CD4-positive, alpha-beta memory T cell (primary cell): ENCODE data around the gene SLC1A2. TPM values are rescaled to one million over a fixed set of nuclear protein-coding genes. Genes with fewer than 3 reads are reported as not detected.

Source experiments
- CTCF ChIA-PET: fragments of 350-600 bp; sonication (Branson Sonifier 250); formaldehyde crosslinking; loops from one replicate; lab custom pipeline; 2021; ENCODE audit warnings: inconsistent platforms; ENCODE audit not compliant: partially characterized antibody; lab: Charles Lee
- POLR2A ChIA-PET: fragments of 350-600 bp; sonication (Branson Sonifier 250); formaldehyde crosslinking; loops from one replicate; lab custom pipeline; 2021; ENCODE audit not compliant: partially characterized antibody; lab: Charles Lee
- DNase-seq, 5 donors: peaks; one replicate each; pipeline versions ENCODE4 v3.0.0 to v3.0.0-alpha.2; 2020 to 2022; ENCODE audit warnings: mixed read lengths in 1 of 5
- H3K27ac ChIP-seq: one replicate; pipeline ENCODE4 v1.7.0; 2013; ENCODE audit warnings: low read depth, low read length
- H3K27me3 ChIP-seq: 2 replicates; pipeline ENCODE4 v1.7.0; 2013; ENCODE audit warnings: mild to moderate bottlenecking, low read length, moderate library complexity; ENCODE audit not compliant: insufficient read depth
- H3K36me3 ChIP-seq: 2 replicates; pipeline ENCODE4 v1.7.0; 2013; ENCODE audit warnings: mild to moderate bottlenecking, low read length, moderate library complexity; ENCODE audit not compliant: insufficient read depth
- H3K4me1 ChIP-seq: 2 replicates; pipeline ENCODE4 v1.7.0; 2013; ENCODE audit warnings: mild to moderate bottlenecking, low read length, moderate library complexity; ENCODE audit not compliant: insufficient read depth
- H3K4me3 ChIP-seq, 2 donors: one replicate each; pipeline ENCODE4 v1.7.0; 2013; ENCODE audit warnings: low read length in 2 of 2, mild to moderate bottlenecking in 1 of 2
- H3K9me3 ChIP-seq, 2 donors: one replicate each; pipeline ENCODE4 v1.7.0; 2013; ENCODE audit warnings: low read length in 2 of 2, control low read depth in 1 of 2; ENCODE audit not compliant: control insufficient read depth in 1 of 2
- H3K27ac Mint-ChIP-seq, 7 donors: one replicate each; pipeline ENCODE4 v1.8.0; 2020 to 2021; ENCODE audit warnings: mixed read lengths in 7 of 7, mild to moderate bottlenecking in 6 of 7, inconsistent platforms in 3 of 7, moderate library complexity in 3 of 7
- H3K27me3 Mint-ChIP-seq, 2 donors: one replicate each; pipeline ENCODE4 v1.8.0; 2020 to 2021; ENCODE audit warnings: mixed read lengths in 2 of 2
- H3K36me3 Mint-ChIP-seq, 2 donors: one replicate each; pipeline ENCODE4 v1.8.0; 2020 to 2021; ENCODE audit warnings: mixed read lengths in 2 of 2, inconsistent platforms in 1 of 2, mild to moderate bottlenecking in 1 of 2
- H3K4me1 Mint-ChIP-seq, 4 donors: one replicate each; pipeline ENCODE4 v1.8.0; 2020 to 2021; ENCODE audit warnings: mixed read lengths in 4 of 4, mild to moderate bottlenecking in 1 of 4
- H3K4me3 Mint-ChIP-seq, 8 donors: one replicate each; pipeline ENCODE4 v1.8.0; 2020 to 2021; ENCODE audit warnings: mixed read lengths in 8 of 8, mild to moderate bottlenecking in 7 of 8, moderate library complexity in 6 of 8, inconsistent platforms in 3 of 8
- H3K9me3 Mint-ChIP-seq, 8 donors: one replicate each; pipeline ENCODE4 v1.8.0; 2020 to 2021; ENCODE audit warnings: mixed read lengths in 8 of 8, mild to moderate bottlenecking in 5 of 8, inconsistent platforms in 3 of 8, moderate library complexity in 1 of 8
- intact Hi-C: fragments of 100-400 bp; cut with micrococcal nuclease; formaldehyde crosslinking; loops from one replicate; pipeline ENCODE4 v1.15.1; 2023
- polyA plus RNA-seq, 2 donors: library from polyadenylated mRNA; unstranded; fragments of 300-500 nt; fragmentation: Illumina TruSeq; gene quantifications; one replicate each; pipeline ENCODE4 v1.2.3, GENCODE V29; 2021
- total RNA-seq, 2 experiments: library from RNA; stranded (reverse); gene quantifications; one replicate each; pipeline ENCODE4 v1.2.3, GENCODE V29; 2021

The SLC1A2 gene
- total and polyA plus RNA-seq, 4 experiments from 2014 or later = 0.08 to 0.25 (median 0.11) TPM

- DNase-seq = no peak
- Mint-ChIP-seq H3K36me3 (no peaks in the 10 kb centered on the region), H3K4me3 (no peak overlapping the region), H3K4me1 (peaks cover 19 to 39% (median 26%) of the 10 kb centered on the region in 4 donors), H3K9me3 (peaks cover 0 to 3% (median 0%) of the 10 kb centered on the region in 8 donors), H3K27me3 (no peaks in the 10 kb centered on the region), H3K27ac (no peak overlapping the region)
- Histone ChIP-seq H3K27ac (no peak overlapping the region), H3K9me3 (no peaks in the 10 kb centered on the region), H3K4me1 (peaks cover 27% of the 10 kb centered on the region), H3K4me3 (no peak overlapping the region), H3K36me3 (no peaks in the 10 kb centered on the region), H3K27me3 (no peaks in the 10 kb centered on the region)
- intact Hi-C loops = no loop called here
- POLR2A ChIA-PET = no interaction called here
- CTCF ChIA-PET = interaction anchor here (1.5 to 1.7 kb wide), 2 partner anchors 16 to 47 kb away, joined by 4 to 5 read pairs; no protein-coding TSS in a partner anchor
Measured at GRCh38 chr11:35352077-35352888, 67.1 kb downstream of the SLC1A2 start.

GRCh38 chr11:35349897-35350296 lies 69.5 kb downstream of the SLC1A2 start:
- no peak for DNase-seq

GRCh38 chr11:35348898-35349687 lies 70.3 kb downstream of the SLC1A2 start:
- Mint-ChIP-seq H3K27ac (peak overlapping the region; percentile 52 to 94 (median 92)), H3K4me3 (peak overlapping the region; percentile 61 to 83 (median 80)), H3K9me3 (peaks cover 0 to 3% (median 0%) of the 10 kb centered on the region in 8 donors), H3K4me1 (peaks cover 24 to 56% (median 36%) of the 10 kb centered on the region in 4 donors), H3K27me3 (no peaks in the 10 kb centered on the region), H3K36me3 (no peaks in the 10 kb centered on the region)
- DNase-seq = no peak
- ChIA-PET CTCF (interaction anchor here (1.0 to 1.9 kb wide), 3 partner anchors 42 to 111 kb away, joined by 3 to 9 read pairs (median 4); no protein-coding TSS in a partner anchor), POLR2A (interaction anchor here (1.0 to 4.9 kb wide), 3 partner anchors 9 to 21 kb away, joined by 3 to 30 read pairs (median 7); no protein-coding TSS in a partner anchor)
- H3K4me1 ChIP-seq = peaks cover 37% of the 10 kb centered on the region
- no peaks in the 10 kb centered on the region for H3K9me3 ChIP-seq
- H3K36me3 ChIP-seq = no peaks in the 10 kb centered on the region
- no peak overlapping the region for H3K4me3 ChIP-seq
- intact Hi-C loops = loop anchor here (1.0 kb wide), 1 partner anchor 18 kb away; no protein-coding TSS in a partner anchor
- no peak overlapping the region for H3K27ac ChIP-seq
- no peaks in the 10 kb centered on the region for H3K27me3 ChIP-seq

More at GRCh38 chr11:35349897-35350296, 69.5 kb downstream of the SLC1A2 start:
- CTCF ChIA-PET = interaction anchor here (1.0 to 1.9 kb wide), 4 partner anchors 18 to 112 kb away, joined by 3 to 9 read pairs (median 4); no protein-coding TSS in a partner anchor
- no peaks in the 10 kb centered on the region for H3K36me3 ChIP-seq
- Mint-ChIP-seq H3K4me1 (peaks cover 21 to 48% (median 33%) of the 10 kb centered on the region in 4 donors), H3K4me3 (peak overlapping the region in 5 of 8 donors; percentile 79 to 83 (median 80)), H3K36me3 (no peaks in the 10 kb centered on the region), H3K27ac (peak overlapping the region in 6 of 7 donors; percentile 75 to 94 (median 91)), H3K27me3 (no peaks in the 10 kb centered on the region), H3K9me3 (peaks cover 0 to 3% (median 0%) of the 10 kb centered on the region in 8 donors)
- no peaks in the 10 kb centered on the region for H3K27me3 ChIP-seq
- peaks cover 29% of the 10 kb centered on the region for H3K4me1 ChIP-seq
- H3K27ac ChIP-seq = no peak overlapping the region
- H3K9me3 ChIP-seq = no peaks in the 10 kb centered on the region
- intact Hi-C loops = loop anchor here (1.0 kb wide), 1 partner anchor 19 kb away; no protein-coding TSS in a partner anchor
- POLR2A ChIA-PET = interaction anchor here (1.0 to 4.9 kb wide), 3 partner anchors 10 to 22 kb away, joined by 3 to 30 read pairs (median 7); no protein-coding TSS in a partner anchor
- H3K4me3 ChIP-seq = no peak overlapping the region

- no peaks in the 10 kb centered on the region for H3K27me3 Mint-ChIP-seq
- ChIA-PET POLR2A (interaction anchor here (1.0 to 4.9 kb wide), 4 partner anchors 8 to 24 kb away, joined by 3 to 30 read pairs (median 5); no protein-coding TSS in a partner anchor), CTCF (interaction anchor here (1.7 kb wide), 1 partner anchor 17 kb away, joined by 5 read pairs; no protein-coding TSS in a partner anchor)
- H3K36me3 Mint-ChIP-seq = no peaks in the 10 kb centered on the region
- peak overlapping the region in 2 of 8 donors; percentile 15 to 82 for H3K4me3 Mint-ChIP-seq
- no peak for DNase-seq
- Histone ChIP-seq H3K27me3 (no peaks in the 10 kb centered on the region), H3K36me3 (no peaks in the 10 kb centered on the region), H3K27ac (no peak overlapping the region), H3K4me1 (peaks cover 48% of the 10 kb centered on the region), H3K4me3 (no peak overlapping the region), H3K9me3 (no peaks in the 10 kb centered on the region)
- peaks cover 34 to 67% (median 44%) of the 10 kb centered on the region in 4 donors for H3K4me1 Mint-ChIP-seq
- intact Hi-C loops = no loop called here
- H3K9me3 Mint-ChIP-seq = peaks cover 0 to 5% (median 0%) of the 10 kb centered on the region in 8 donors
- peak overlapping the region in 1 of 7 donors; percentile 30 for H3K27ac Mint-ChIP-seq
Measured at GRCh38 chr11:35347921-35348331, 71.4 kb downstream of the SLC1A2 start.

- ChIA-PET POLR2A (interaction anchor here (1.0 to 4.9 kb wide), 3 partner anchors 10 to 24 kb away, joined by 3 to 30 read pairs (median 3); no protein-coding TSS in a partner anchor), CTCF (interaction anchor here (1.7 kb wide), 1 partner anchor 16 kb away, joined by 5 read pairs; no protein-coding TSS in a partner anchor)
- H3K27me3 Mint-ChIP-seq = no peaks in the 10 kb centered on the region
- H3K36me3 Mint-ChIP-seq = no peaks in the 10 kb centered on the region
- Histone ChIP-seq H3K36me3 (no peaks in the 10 kb centered on the region), H3K27ac (no peak overlapping the region), H3K4me1 (peaks cover 54% of the 10 kb centered on the region), H3K27me3 (no peaks in the 10 kb centered on the region), H3K4me3 (no peak overlapping the region), H3K9me3 (no peaks in the 10 kb centered on the region)
- peaks cover 0 to 5% (median 0%) of the 10 kb centered on the region in 8 donors for H3K9me3 Mint-ChIP-seq
- peak overlapping the region in 1 of 8 donors; percentile 48 for H3K4me3 Mint-ChIP-seq
- peaks cover 37 to 73% (median 49%) of the 10 kb centered on the region in 4 donors for H3K4me1 Mint-ChIP-seq
- intact Hi-C loops = no loop called here
- peak overlapping the region in 1 of 7 donors; percentile 82 for H3K27ac Mint-ChIP-seq
- no peak for DNase-seq
Measured at GRCh38 chr11:35347173-35347878, 72.0 kb downstream of the SLC1A2 start.
